ENCODE results near the gene SEZ6L.

DNA sequence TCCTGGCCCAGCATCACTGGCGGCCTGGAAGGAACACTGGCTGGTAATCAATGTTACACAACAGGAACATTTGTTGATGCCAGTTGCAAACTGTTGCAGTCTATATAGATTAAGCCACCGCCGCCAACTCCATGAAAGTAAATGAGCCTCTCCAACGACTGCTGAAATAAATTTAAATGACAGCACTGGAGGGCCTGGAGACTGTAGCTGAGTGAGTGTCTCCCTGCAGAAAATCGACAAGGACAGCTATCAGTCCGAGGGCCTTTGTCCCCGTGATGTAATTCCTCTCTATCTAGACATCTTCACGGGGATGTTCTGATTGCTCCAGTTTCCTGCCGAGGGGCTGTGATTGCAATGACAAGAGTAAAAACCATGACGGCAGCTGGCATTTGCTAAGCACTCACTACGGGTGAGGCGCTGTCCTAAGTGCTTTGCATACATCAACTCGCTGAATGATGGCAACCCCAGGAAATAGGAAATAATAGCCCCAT lies 120.4 kb downstream of the SEZ6L start:
- TF ChIP-seq, protein P1, sequence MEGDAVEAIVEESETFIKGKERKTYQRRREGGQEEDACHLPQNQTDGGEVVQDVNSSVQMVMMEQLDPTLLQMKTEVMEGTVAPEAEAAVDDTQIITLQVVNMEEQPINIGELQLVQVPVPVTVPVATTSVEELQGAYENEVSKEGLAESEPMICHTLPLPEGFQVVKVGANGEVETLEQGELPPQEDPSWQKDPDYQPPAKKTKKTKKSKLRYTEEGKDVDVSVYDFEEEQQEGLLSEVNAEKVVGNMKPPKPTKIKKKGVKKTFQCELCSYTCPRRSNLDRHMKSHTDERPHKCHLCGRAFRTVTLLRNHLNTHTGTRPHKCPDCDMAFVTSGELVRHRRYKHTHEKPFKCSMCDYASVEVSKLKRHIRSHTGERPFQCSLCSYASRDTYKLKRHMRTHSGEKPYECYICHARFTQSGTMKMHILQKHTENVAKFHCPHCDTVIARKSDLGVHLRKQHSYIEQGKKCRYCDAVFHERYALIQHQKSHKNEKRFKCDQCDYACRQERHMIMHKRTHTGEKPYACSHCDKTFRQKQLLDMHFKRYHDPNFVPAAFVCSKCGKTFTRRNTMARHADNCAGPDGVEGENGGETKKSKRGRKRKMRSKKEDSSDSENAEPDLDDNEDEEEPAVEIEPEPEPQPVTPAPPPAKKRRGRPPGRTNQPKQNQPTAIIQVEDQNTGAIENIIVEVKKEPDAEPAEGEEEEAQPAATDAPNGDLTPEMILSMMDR (IDR thresholded peaks at IDR 0.05): no peak
- no peak for TF ChIP-seq EP300 (IDR thresholded peaks at IDR 0.05)
